Calu3 (cell line): ENCODE measurements around the gene C15orf61. TPM values are rescaled to one million over a fixed set of nuclear protein-coding genes. Genes with fewer than 3 reads are reported as not detected.

ENCODE experiments used
- BruUV-seq: library from RNA; stranded (reverse); fragments of 400-500 nt; replicated peaks from 2 replicates; lab custom pipeline; 2021; lab: Mats Ljungman, UMichigan
- CTCF ChIA-PET: fragments of 300-600 bp; sonication (Branson Sonifier 250); formaldehyde crosslinking; loops from one replicate; lab custom pipeline; 2022; ENCODE audit warnings: antibody characterized with exemption; lab: Charles Lee
- DNase-seq: peaks from one replicate; pipeline ENCODE4 v3.0.0; 2022
- H3K27ac Mint-ChIP-seq: one replicate; pipeline ENCODE4 v1.8.0; 2022; ENCODE audit warnings: mixed read lengths; ENCODE audit not compliant: unreplicated experiment
- H3K27me3 Mint-ChIP-seq: one replicate; pipeline ENCODE4 v1.8.0; 2022; ENCODE audit warnings: mixed read lengths; ENCODE audit not compliant: unreplicated experiment
- H3K36me3 Mint-ChIP-seq: one replicate; pipeline ENCODE4 v1.8.0; 2022; ENCODE audit warnings: mild to moderate bottlenecking, moderate library complexity, mixed read lengths; ENCODE audit not compliant: insufficient read depth, unreplicated experiment
- H3K4me1 Mint-ChIP-seq: one replicate; pipeline ENCODE4 v1.8.0; 2022; ENCODE audit warnings: mild to moderate bottlenecking, low read depth, mixed read lengths; ENCODE audit not compliant: unreplicated experiment
- H3K4me3 Mint-ChIP-seq: one replicate; pipeline ENCODE4 v1.8.0; 2022; ENCODE audit warnings: mild to moderate bottlenecking, low read depth, moderate library complexity, mixed read lengths; ENCODE audit not compliant: unreplicated experiment
- H3K9me3 Mint-ChIP-seq: one replicate; pipeline ENCODE4 v1.8.0; 2022; ENCODE audit warnings: low read depth, mixed read lengths; ENCODE audit not compliant: unreplicated experiment
- intact Hi-C: fragments of 100-400 bp; cut with micrococcal nuclease; formaldehyde crosslinking; loops from one replicate; pipeline ENCODE4 v1.10.0; 2022; ENCODE audit not compliant: unreplicated experiment
- total RNA-seq: library from RNA; stranded (reverse); gene quantifications from 2 replicates; pipeline ENCODE4 v1.2.3, GENCODE V29; 2022
- TF ChIP-seq, protein P1 (sequence below): fragments of 200-600 bp; IDR thresholded peaks from one replicate; pipeline ENCODE4 v1.8.0; 2022; ENCODE audit warnings: antibody characterized with exemption; ENCODE audit not compliant: unreplicated experiment

The C15orf61 gene
- total RNA-seq, 1 experiment from 2014 or later, result 7.3 TPM

- no TSS peak for BruUV-seq
- Mint-ChIP-seq H3K27ac (no peak overlapping the region), H3K36me3 (no peaks in the 10 kb centered on the region), H3K27me3 (no peaks in the 10 kb centered on the region), H3K9me3 (no peaks in the 10 kb centered on the region), H3K4me1 (no peaks in the 10 kb centered on the region), H3K4me3 (no peak overlapping the region)
- intact Hi-C loops, result no loop called here
- TF ChIP-seq, protein P1, sequence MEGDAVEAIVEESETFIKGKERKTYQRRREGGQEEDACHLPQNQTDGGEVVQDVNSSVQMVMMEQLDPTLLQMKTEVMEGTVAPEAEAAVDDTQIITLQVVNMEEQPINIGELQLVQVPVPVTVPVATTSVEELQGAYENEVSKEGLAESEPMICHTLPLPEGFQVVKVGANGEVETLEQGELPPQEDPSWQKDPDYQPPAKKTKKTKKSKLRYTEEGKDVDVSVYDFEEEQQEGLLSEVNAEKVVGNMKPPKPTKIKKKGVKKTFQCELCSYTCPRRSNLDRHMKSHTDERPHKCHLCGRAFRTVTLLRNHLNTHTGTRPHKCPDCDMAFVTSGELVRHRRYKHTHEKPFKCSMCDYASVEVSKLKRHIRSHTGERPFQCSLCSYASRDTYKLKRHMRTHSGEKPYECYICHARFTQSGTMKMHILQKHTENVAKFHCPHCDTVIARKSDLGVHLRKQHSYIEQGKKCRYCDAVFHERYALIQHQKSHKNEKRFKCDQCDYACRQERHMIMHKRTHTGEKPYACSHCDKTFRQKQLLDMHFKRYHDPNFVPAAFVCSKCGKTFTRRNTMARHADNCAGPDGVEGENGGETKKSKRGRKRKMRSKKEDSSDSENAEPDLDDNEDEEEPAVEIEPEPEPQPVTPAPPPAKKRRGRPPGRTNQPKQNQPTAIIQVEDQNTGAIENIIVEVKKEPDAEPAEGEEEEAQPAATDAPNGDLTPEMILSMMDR, result no peak
- CTCF ChIA-PET, result interaction anchor here (0.5 kb wide), 1 partner anchor 41 kb away, joined by 3 read pairs; no protein-coding TSS in a partner anchor
- no peak for DNase-seq
Measured at GRCh38 chr15:67579164-67579563, 58.2 kb downstream of the C15orf61 start.

Other genes starting within 250 kb of the C15orf61 start
- gene MAP2K5, start 21.6 kb downstream of the C15orf61 start, total RNA-seq, result 19.1 and 22.2 TPM in 2 replicates